HG02623 (cell line): Measurements from ENCODE around the gene PARD6G.

Source experiments
- ATAC-seq: cut with Tn5 transposase; IDR thresholded peaks from one replicate; pipeline ENCODE4 v1.9.1; 2021; ENCODE audit warnings: moderate library complexity; ENCODE audit not compliant: unreplicated experiment

Gene PARD6G

DNA sequence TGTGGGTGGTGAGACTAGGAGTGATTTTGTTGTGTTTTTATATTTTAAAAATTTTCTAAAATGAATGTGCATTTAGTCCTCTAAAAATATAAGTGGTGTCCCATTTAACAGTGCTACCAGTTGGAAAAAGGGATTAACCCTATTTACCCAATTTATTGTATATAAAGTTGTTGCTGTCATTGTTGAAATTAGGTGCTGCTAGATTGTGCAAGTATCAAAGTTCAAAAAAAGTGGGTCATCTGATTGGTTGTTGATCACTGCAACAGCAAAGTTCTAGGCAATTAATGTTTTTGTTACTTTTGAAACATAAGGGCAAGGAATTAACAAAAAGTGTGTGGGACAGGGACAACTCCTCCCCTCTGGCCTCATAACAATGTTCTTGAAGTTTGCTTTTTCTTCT is 97.6 kb downstream of the PARD6G start:
- ATAC-seq, result no peak

DNA sequence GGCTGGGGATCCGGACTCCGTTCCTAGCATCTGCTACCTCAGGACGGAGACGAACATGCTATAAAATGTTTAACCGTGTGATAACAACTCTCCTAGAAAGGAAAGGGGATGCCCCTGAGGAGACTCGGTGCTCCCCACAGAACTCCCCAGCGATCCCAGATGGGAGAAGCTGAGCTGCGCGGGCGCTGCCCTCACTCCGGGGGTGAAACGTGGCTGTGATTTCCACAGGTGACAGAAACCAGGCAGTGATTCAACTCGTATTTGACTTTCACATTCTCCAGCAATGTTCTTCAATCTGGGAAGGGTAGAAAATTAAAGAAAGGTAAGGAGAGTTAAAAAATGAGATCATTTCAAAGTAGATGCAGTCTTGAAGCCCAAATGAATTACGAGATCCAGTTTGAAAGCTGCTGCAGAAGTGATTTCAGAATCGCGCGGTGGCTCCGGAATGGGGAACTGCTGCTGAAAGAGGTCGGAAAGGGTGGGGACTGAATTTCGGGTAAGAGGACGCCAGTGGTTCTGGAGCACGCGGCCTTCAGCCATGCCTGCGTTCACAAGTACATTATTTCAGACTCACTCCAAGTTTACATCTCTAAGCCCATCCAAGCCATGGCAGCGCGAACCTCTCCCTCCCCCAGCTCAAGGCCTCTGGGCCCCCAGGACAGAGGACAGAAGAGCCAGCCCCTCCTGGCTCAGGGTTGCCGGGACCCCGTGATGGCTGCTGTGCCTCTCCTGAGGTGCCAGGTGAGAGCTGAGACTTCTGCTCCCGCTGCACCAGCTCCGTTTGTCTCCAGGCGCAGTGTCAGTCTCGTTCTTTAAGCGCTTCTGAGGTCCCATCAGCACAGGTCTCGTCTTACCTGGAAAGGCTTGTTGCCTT is 98.8 kb downstream of the PARD6G start:
- peak; percentile 3 for ATAC-seq

DNA sequence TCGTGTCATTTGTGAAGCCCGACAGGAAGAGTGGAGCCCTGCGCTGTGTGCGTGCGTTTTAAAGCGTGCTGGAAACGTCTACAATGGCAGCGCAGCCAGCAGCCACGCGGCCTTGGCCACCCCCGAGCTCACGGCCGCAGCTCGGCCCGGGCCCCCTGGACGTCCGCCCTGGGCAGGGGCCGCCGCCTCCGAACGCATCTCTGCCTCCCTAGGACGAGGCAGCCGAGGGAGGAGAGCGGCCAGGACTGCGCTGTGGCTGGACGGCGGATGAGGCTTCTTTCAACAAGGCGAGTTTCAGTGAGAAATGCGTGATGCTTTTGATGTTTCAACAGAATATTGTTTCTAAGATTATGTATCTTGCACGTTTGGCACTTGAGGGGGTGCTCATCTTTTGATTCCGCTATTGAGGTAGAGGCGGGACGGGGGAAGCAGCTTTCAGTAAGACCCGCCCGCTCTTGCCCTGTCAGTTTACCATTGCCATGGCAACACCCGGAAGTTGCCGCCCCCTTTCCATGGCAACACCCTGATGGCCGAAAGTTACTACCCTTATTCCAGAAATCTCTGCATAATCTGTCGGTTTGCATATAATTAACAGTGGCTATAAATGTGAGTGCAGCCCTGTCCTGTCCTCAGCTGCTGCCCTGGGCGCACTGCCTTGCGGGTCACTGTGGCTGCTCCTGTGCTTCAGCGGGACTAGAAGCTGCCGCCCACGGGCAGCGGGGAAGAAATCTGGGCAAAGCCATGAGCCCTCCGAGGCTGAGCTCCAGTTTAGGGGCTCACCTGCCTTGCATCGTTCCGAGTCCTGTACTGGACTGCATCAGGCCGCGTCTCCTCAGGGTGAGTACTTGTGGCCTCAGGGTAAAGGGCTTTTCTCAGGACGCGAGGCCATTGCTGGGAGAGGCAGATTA is 99.6 kb downstream of the PARD6G start:
- peak; percentile 73 for ATAC-seq

DNA sequence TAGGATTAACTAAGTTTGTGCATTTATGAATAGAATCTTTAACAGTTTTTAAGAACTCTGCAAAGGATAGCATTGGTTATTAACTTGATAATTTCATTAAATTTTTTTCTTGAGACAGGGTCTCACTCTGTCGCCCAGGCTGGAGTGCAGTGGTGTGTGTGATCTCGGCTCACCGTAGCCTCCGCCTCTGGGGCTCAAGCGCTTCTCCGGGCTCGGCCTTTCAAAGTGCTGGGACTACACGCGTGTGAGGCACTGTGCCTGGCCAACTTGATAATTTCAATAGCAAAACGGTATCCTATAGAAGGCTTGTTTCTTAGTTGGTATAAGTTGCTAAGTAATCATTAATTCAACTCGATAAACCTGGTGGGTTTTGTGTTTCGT is 100.3 kb downstream of the PARD6G start:
- ATAC-seq, result peak; percentile 21

DNA sequence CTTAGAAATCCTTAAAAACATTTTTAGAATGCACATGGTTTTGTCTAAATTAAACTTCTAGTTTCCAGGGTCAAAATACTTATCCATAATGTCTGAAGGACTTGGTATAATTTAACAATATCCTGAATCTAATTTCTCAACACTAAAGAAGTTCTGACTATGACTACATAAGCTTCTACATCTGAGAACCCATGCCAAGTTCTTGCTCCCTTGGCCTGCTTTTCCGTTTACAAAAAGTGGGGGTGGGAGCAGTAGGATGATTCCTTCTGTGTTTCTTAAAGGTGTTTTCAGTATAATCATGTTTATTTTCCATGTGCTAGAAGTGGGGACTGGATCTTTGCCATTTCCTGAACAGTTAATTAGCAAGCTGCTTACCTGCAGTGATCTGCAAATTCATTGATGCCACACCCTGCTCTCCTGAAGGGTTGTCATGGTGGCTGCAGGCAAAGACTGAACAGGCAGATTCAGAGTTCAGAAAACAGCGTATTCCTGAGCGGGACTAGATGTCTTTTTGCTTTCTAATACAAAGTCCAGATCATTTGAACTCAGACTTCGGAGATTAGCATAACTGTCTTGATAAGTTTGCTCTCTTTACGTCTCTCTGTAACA is 102.0 kb downstream of the PARD6G start:
- ATAC-seq, result no peak

DNA sequence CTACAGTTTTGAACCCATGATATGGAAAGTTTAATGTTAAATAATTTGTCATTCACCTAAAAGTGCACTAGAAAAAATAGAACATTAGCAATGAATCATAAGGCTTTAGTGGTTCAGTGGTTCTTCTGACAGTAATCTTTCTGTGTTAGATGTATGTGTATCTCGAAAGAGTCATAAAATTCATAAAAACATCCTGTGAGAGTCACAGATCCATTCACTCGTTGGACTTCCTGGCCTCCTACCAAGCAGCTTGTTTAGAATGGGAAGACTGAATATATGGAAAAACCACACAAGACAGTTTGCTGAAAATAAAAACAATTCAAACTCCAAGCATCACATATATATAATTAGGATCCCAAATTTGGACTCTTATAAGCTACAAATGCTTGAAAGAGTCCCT is 103.4 kb downstream of the PARD6G start:
- ATAC-seq, result no peak

DNA sequence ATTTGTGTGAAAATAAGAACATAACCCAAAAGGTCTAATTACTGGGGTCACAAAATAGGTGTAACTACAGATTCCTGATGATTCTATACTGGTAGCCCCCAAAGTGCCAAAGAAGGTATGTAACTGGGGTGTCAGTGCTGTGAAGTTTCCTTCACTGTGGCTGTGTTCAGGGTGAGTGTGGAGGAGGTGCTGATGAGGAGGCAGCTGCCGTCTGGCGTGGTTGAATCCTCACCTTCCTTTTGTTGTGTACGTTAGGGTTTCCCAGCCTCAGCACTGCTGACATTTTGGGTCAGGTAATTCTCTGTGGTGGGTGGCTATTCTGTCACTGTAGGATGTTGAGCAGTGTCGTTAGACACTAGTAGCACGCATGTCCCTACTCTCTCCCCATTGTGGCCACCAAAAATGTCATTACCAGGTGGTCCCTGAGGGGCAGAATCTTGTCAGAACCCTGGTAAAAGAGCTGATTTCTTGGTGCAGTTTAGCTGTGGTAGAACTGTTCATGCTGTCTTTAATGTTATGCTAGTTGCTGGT is 106.8 kb downstream of the PARD6G start:
- no peak for ATAC-seq

DNA sequence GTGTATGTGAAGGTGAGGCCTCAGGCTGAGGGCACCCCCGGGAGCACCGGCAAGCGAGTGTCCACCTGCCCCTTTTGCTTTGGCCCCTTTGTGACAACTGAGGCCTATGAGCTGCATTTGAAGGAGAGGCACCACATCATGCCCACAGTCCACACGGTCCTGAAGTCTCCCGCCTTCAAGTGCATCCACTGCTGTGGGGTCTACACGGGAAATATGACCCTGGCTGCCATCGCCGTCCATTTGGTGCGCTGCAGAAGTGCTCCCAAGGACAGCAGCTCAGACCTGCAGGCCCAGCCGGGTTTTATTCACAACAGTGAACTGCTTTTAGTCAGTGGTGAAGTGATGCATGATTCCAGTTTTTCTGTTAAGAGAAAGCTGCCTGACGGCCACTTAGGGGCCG is 109.3 kb downstream of the PARD6G start:
- ATAC-seq, result no peak

DNA sequence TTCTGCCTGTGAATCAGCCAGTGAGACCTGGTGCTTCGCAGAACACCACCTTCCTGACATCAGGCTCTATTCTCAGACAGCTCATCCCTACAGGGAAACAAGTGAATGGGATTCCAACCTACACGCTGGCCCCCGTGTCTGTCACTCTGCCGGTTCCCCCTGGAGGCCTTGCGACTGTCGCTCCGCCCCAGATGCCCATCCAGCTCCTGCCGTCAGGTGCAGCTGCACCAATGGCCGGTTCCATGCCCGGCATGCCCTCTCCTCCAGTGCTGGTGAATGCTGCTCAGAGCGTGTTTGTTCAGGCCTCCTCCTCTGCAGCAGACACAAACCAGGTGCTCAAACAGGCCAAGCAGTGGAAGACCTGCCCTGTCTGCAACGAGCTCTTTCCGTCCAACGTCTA is 110.2 kb downstream of the PARD6G start:
- no peak for ATAC-seq

DNA sequence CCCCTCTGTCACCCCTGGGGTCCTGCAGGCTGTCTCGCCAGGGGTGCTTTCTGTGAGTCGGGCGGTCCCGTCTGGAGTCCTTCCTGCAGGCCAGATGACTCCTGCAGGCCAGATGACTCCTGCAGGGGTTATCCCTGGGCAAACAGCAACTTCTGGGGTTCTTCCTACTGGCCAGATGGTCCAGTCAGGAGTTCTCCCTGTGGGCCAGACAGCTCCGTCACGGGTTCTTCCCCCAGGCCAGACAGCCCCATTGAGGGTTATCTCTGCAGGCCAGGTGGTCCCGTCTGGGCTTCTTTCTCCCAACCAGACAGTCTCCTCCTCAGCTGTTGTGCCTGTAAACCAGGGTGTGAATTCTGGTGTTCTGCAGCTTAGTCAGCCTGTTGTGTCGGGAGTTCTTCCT is 110.6 kb downstream of the PARD6G start:
- no peak for ATAC-seq

DNA sequence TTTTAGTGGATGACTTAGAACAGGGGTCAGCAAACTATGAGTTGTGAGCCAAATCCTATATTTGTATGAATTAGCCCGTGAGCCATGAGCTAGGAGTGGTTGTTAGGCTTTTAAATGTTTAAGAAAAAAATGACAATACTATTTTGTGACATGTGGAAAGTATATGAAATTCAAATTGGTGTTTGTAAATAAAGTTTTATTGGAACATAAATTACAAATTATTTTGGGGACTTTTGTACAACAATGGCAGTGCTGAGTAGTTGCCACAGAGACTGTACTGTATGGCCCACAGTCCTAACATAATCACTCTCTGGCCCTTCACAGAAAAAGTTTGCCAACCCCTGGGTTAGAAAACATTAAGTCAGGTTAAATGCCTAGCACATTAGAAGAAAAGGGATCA is 112.2 kb downstream of the PARD6G start:
- no peak for ATAC-seq

DNA sequence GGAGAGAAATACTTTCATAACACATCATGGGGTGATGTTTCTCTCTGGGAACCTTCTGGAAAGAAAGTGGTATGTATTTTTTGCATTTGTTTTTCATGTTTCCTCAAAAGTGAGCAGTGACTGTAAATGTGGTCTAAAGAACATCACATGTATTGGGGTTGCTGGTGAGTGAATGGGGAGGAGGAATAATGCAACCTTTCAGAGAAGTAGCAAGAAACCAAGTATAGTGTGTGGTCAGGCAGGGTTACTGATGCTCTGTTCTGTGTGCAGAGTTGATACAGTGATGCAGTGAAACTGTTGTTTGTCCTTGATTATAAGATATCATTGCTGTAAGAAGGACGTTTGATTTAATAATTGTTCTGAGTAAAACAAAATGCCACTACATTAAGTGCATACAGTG is 114.2 kb downstream of the PARD6G start:
- no peak for ATAC-seq

DNA sequence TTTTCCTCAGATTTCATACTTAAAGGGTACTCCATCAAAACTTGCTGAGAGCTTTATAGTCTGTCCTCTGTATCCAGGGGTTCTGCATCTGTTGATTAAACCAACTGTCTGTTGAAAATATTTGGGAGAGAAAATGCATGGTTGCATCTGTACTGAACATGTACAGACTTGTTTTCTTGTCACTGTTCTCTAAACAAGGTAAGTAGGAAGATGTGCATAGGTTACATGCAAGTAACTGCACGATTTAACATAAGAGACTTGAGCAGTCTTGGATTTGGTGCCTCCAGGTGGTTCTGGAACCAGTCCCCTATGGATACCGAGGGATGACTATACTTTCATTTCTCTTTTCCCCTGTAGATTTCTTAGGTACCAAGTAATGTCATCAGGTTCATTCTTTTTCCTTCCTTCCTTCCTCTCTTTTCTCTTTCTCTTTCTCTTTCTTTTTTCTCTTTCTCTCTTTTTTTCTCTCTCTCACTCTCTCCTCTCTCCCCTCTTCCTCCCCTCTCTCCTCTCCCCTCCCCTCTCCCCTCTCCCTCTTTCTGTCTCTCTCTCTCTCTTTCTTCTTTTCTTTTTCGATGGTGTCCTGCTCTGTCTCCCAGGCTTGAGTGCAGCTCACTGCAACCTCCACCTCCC is 115.0 kb downstream of the PARD6G start:
- ATAC-seq, result no peak

DNA sequence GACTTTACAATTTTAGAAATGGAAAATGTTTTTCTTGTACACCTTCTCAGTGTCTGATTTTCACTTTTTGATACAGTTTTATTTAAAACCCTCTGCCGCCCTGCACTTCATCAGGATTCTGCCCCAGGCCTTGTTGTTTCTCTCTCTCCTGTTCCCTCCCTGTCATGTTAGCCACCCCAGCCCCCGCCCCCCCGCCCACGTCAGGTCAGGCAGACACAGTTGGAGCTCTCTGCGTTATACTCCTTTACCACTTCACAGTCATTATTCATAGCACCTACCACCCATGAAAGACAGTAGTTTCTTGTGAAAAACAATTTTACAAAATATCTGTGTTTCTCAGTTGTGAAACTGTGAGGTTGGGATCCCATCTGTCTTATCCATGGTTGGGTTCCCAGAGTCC is 116.8 kb downstream of the PARD6G start:
- ATAC-seq, result no peak

DNA sequence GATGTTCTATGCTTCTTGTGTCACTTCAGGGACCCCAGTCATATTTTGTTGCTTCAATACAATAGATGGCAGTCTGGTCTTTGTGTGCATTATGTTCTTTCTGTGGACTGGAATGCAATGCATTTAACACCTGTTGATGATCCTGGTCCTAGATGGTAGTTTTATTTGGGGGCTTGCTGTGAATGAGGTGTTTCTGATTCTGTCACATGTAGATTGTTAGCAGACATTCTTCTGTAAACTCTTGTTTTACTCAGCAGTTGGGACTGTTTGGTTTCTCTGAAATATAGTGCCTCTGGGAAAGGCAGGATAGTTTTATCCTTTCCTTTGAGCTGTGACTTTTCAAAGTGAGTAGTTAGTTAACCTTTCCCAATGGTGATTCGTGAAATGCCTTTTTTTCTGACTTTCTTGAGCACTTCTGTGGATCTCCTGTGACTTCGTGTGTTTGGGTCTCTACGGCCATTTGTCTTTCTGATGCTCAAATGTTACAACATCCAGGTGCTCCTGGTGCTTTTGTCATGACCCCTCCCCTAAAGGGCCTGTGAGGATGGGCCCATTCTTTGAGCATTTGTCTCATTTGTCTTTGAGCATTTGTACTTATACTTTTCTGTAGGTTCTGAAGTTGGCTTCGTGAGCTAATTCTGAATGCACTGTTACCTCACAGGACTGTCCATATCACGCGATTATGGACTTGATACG is 117.5 kb downstream of the PARD6G start:
- no peak for ATAC-seq

DNA sequence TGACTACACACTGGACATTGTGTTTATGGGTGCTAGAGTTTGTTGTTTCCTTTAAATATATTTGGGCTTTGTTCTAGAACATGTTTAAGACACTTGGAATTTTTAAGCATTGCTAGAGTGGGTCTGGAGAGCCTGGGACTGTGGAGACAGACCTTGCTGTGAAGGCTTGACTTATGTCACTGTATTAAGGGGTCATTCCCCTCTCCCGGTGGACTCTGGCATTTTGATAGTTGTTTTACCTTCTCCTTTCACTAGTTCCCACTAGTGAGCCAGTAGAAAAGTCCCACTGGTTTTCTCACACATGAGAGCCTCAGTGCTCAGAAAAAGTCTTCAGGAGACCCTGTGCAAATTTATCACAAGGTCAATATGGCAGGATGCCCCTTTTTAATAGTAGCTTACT is 119.7 kb downstream of the PARD6G start:
- no peak for ATAC-seq

DNA sequence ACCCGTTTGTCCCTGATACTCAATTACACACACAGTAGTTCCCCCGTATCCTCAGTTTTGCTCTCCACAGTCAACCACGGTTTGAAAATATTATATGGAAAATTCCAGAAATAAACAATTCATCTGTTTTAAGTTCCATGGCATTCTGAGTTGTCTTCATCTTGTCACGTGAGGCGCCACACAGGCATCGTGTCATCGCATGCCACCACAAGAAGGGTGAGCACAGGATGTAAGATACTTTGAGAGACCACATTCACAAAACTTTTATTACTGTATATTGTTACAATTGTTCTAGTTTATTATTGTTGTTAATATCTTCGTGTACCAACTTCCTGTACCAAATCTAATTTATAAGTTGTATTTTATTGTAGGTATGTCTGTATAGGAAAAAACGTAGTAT is 120.5 kb downstream of the PARD6G start:
- ATAC-seq, result no peak

DNA sequence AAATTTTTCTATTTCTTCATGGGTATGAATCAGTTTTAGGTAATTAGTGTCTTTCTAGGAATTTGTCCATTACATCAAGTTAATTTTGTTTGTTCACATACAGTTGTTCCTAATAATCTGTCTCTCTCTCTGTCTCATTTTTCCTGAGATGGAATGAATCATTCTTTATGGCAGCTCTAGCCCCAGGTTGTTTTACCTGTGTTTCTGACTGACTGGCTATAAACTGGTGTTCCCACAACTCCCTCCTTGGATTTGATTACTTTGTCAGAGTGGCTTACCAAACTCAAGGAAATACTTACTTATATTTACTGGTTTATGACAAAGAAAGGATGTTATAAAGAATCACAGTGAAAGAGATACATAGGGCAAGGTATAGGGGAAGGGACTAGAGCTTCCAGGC is 123.2 kb downstream of the PARD6G start:
- no peak for ATAC-seq

DNA sequence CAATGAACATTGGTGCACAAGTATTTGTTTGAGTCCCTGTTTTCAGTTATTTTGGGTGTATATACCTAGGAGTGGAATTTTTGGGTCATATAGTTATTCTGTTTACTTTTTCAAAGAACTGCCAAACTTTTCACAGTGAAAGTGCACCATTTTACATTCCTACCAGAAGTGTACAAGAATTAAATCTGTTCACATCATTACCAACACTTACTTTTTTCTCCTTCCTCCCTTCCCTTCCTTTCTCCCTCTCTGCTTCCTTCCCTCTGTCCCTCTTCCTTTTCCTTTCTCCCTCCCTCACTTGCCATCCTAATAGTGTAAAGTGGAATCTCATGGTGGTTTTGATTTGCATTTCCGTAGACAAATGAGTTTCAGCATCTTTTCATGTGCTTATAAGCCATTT is 126.4 kb downstream of the PARD6G start:
- no peak for ATAC-seq

DNA sequence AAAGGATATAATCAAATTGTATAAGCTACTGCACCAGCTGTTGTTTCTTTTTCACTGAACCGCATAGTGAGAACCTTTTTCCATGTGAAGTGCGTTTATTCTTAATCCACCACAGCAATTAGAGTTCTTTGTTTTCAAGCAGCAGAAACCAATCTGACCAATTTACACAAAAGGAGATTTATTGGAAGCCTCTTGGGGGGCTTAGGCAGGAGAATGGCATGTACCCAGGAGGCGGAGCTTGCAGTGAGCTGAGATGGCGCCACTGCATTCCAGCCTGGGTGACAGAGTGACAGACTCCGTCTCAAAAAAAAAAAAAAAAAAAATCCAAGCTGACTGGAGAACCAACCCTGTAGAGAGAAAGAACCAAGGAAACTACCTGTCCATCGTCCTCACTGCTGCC is 128.2 kb downstream of the PARD6G start:
- ATAC-seq, result no peak
